ENCODE measurements around the gene ADAM12.

The ADAM12 gene

GRCh38 chr10:126216632-126216961, 171.7 kb downstream of the ADAM12 start:
- ChIA-PET POLR2A (interaction anchor here (1.1 kb wide), 1 partner anchor 11 kb away, joined by 4 read pairs; no protein-coding TSS in a partner anchor), CTCF (interaction anchor here (0.9 kb wide), 2 partner anchors 16 to 173 kb away, joined by 3 to 4 read pairs; no protein-coding TSS in a partner anchor)
- no peak overlapping the region for H3K4me3 ChIP-seq (ENCODE audit: low read depth, low read length)
- DNase-seq (ENCODE audit: low read depth, low spot score) = no peak
- TF ChIP-seq CTCF (IDR thresholded peaks at IDR 0.05; ENCODE audit: insufficient read depth, low read length, missing control alignments) = no peak

GRCh38 chr10:126215746-126216631, 172.3 kb downstream of the ADAM12 start:
- CTCF ChIA-PET = interaction anchor here (0.8 to 0.9 kb wide), 3 partner anchors 9 to 174 kb away, joined by 3 to 4 read pairs (median 3); no protein-coding TSS in a partner anchor
- no peak overlapping the region for H3K4me3 ChIP-seq (ENCODE audit: low read depth, low read length)
- no peak for TF ChIP-seq CTCF (IDR thresholded peaks at IDR 0.05; ENCODE audit: insufficient read depth, low read length, missing control alignments)
- POLR2A ChIA-PET = interaction anchor here (0.8 to 1.1 kb wide), 3 partner anchors 9 to 37 kb away, joined by 4 to 6 read pairs (median 4); no protein-coding TSS in a partner anchor
- peak; percentile 45 for DNase-seq (ENCODE audit: low read depth, low spot score)

GRCh38 chr10:126214679-126215078, 173.6 kb downstream of the ADAM12 start:
- H3K4me3 ChIP-seq (ENCODE audit: low read depth, low read length) = no peak overlapping the region
- DNase-seq (ENCODE audit: low read depth, low spot score) = no peak
- POLR2A ChIA-PET = interaction anchor here (0.5 kb wide), 1 partner anchor 55 kb away, joined by 3 read pairs; no protein-coding TSS in a partner anchor
- CTCF ChIA-PET = interaction anchor here (1.5 kb wide), 1 partner anchor 232 kb away, joined by 3 read pairs; no protein-coding TSS in a partner anchor
- no peak for TF ChIP-seq CTCF (IDR thresholded peaks at IDR 0.05; ENCODE audit: insufficient read depth, low read length, missing control alignments)

- TF ChIP-seq CTCF (IDR thresholded peaks at IDR 0.05; ENCODE audit: insufficient read depth, low read length, missing control alignments) = no peak
- ChIA-PET CTCF (interaction anchor here (0.7 to 1.5 kb wide), 4 partner anchors 9 to 290 kb away, joined by 3 to 5 read pairs (median 3); no protein-coding TSS in a partner anchor), POLR2A (no interaction called here)
- H3K4me3 ChIP-seq (ENCODE audit: low read depth, low read length) = no peak overlapping the region
- no peak for DNase-seq (ENCODE audit: low read depth, low spot score)
These were observed 174.3 kb downstream of the ADAM12 start for GRCh38 chr10:126214021-126214420.

- DNase-seq (ENCODE audit: low read depth, low spot score) = no peak
- ChIA-PET POLR2A (no interaction called here), CTCF (interaction anchor here (0.7 to 1.3 kb wide), 2 partner anchors 12 to 29 kb away, joined by 3 read pairs; no protein-coding TSS in a partner anchor)
- no peak overlapping the region for H3K4me3 ChIP-seq (ENCODE audit: low read depth, low read length)
- no peak for TF ChIP-seq CTCF (IDR thresholded peaks at IDR 0.05; ENCODE audit: insufficient read depth, low read length, missing control alignments)
These were observed 175.5 kb downstream of the ADAM12 start for GRCh38 chr10:126212738-126213137.

GRCh38 chr10:126210051-126210651, 178.1 kb downstream of the ADAM12 start:
- TF ChIP-seq CTCF (IDR thresholded peaks at IDR 0.05; ENCODE audit: insufficient read depth, low read length, missing control alignments) = no peak
- ChIA-PET CTCF (no interaction called here), POLR2A (interaction anchor here (0.9 to 1.3 kb wide), 2 partner anchors 15 to 148 kb away, joined by 3 read pairs; no protein-coding TSS in a partner anchor)
- H3K4me3 ChIP-seq (ENCODE audit: low read depth, low read length) = no peak overlapping the region
- DNase-seq (ENCODE audit: low read depth, low spot score) = no peak

All from AG04449 (cell line).